ENCODE measurements around the gene MERTK. TPM values are rescaled to one million over a fixed set of nuclear protein-coding genes. Genes with fewer than 3 reads are reported as not detected.

Gene MERTK
- total and polyA plus RNA-seq, 2 of the 8 experiments (the other 6 are each of a cell fraction or from before 2014, with no cell fraction given): 6.5 to 7.0 TPM

- TF ChIP-seq CHD7 (IDR thresholded peaks at IDR 0.05; ENCODE audit: insufficient replicate concordance, low read length) (no peak), TAF7 (optimal IDR thresholded peaks at IDR 0.05; ENCODE audit: borderline replicate concordance, low read depth, low read length) (no peak), SIN3A (conservative IDR thresholded peaks at IDR 0.05 in 1 of 2, IDR thresholded peaks at IDR 0.05 in 1 of 2; ENCODE audit: low read depth in 1 of 2, low read length in 2 of 2) (no peak), CTBP2 (IDR thresholded peaks at IDR 0.05; ENCODE audit: borderline replicate concordance, insufficient read depth, insufficient read length, low read length) (no peak), JUND (IDR thresholded peaks at IDR 0.05; ENCODE audit: low read length) (no peak)
Measured at GRCh38 chr2:111917106-111917505, 18.7 kb downstream of the MERTK start (continued).

Measured in H1 (cell line).